ENCODE data around the gene KCND3. TPM values are rescaled to one million over a fixed set of nuclear protein-coding genes. Genes with fewer than 3 reads are reported as not detected.

KCND3 gene
- total RNA-seq, 1 donor from 2014 or later, result 0.06 TPM

GRCh38 chr1:111981871-111982270 lies 7.6 kb downstream of the KCND3 start:
- H3K36me3 ChIP-seq, result no peaks in the 10 kb centered on the region
- no peak overlapping the region for H3K27ac ChIP-seq
- Mint-ChIP-seq H3K27me3 (ENCODE audit: insufficient read depth, low read depth) (peaks cover 23% of the 10 kb centered on the region), H3K9me3 (peaks cover 8% of the 10 kb centered on the region), H3K27ac (no peak overlapping the region), H3K4me3 (no peak overlapping the region), H3K4me1 (peaks cover 7% of the 10 kb centered on the region), H3K36me3 (no peaks in the 10 kb centered on the region)
- DNase-seq (ENCODE audit: low spot score), result no peak
- peaks cover 19% of the 10 kb centered on the region for H3K27me3 ChIP-seq
- H3K4me1 ChIP-seq, result peaks cover 4% of the 10 kb centered on the region
- H3K4me2 ChIP-seq, result no peak overlapping the region
- no peaks in the 10 kb centered on the region for H3K9me3 ChIP-seq (ENCODE audit: low read depth)
- H3F3A ChIP-seq (ENCODE audit: low read depth), result no peaks in the 10 kb centered on the region
- no peak overlapping the region for H3K9ac ChIP-seq
- TF ChIP-seq EZH2phosphoT487 (IDR thresholded peaks at IDR 0.05) (no peak), CTCF (IDR thresholded peaks at IDR 0.05) (no peak), EZH2 (IDR thresholded peaks at IDR 0.05) (no peak)
- no peak overlapping the region for H2AFZ ChIP-seq (replicated peaks)
- H3K79me2 ChIP-seq (ENCODE audit: low read depth), result no peaks in the 10 kb centered on the region
- H4K20me1 ChIP-seq (ENCODE audit: low read depth), result peaks cover 5% of the 10 kb centered on the region
- H3K4me3 ChIP-seq, result no peak overlapping the region

GRCh38 chr1:111981090-111981489 lies 8.4 kb downstream of the KCND3 start:
- Mint-ChIP-seq H3K9me3 (peaks cover 8% of the 10 kb centered on the region), H3K4me1 (peaks cover 7% of the 10 kb centered on the region), H3K36me3 (no peaks in the 10 kb centered on the region), H3K4me3 (no peak overlapping the region), H3K27ac (no peak overlapping the region), H3K27me3 (ENCODE audit: insufficient read depth, low read depth) (peaks cover 18% of the 10 kb centered on the region)
- Histone ChIP-seq H3K27ac (no peak overlapping the region), H3K4me2 (no peak overlapping the region), H3K27me3 (peaks cover 12% of the 10 kb centered on the region), H3F3A (ENCODE audit: low read depth) (no peaks in the 10 kb centered on the region), H3K4me3 (no peak overlapping the region), H3K36me3 (no peaks in the 10 kb centered on the region), H2AFZ (replicated peaks) (no peak overlapping the region), H3K79me2 (ENCODE audit: low read depth) (no peaks in the 10 kb centered on the region), H3K9ac (no peak overlapping the region), H3K4me1 (peaks cover 5% of the 10 kb centered on the region), H3K9me3 (ENCODE audit: low read depth) (no peaks in the 10 kb centered on the region), H4K20me1 (ENCODE audit: low read depth) (peaks cover 2% of the 10 kb centered on the region)
- no peak for TF ChIP-seq EZH2 (IDR thresholded peaks at IDR 0.05)
- no peak for TF ChIP-seq CTCF (IDR thresholded peaks at IDR 0.05)
- no peak for TF ChIP-seq EZH2phosphoT487 (IDR thresholded peaks at IDR 0.05)
- no peak for DNase-seq (ENCODE audit: low spot score)

DNA sequence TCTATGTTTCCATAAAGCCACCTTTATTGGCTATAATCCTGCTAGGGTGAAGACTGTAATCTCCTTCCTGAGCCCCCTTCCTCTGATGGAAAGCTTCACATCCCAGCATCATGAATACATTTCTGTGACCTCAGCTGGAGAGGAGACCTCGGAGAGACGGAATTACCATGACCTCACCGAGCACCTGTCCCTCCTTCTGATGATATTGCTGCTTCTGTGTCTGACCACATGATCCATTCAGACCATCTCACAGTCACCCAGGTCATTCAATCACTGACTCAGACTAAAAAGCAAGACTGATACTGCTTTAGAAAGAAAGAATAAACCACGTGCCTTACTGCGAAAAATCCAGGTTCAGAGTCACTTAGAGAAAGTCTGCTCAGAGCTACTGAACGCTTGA lies 8.8 kb downstream of the KCND3 start:
- no peaks in the 10 kb centered on the region for H3K36me3 ChIP-seq
- TF ChIP-seq EZH2phosphoT487 (IDR thresholded peaks at IDR 0.05) (no peak), CTCF (IDR thresholded peaks at IDR 0.05) (no peak), EZH2 (IDR thresholded peaks at IDR 0.05) (no peak)
- H3K27ac ChIP-seq, result no peak overlapping the region
- no peak overlapping the region for H3K4me3 ChIP-seq
- peaks cover 5% of the 10 kb centered on the region for H3K4me1 ChIP-seq
- Mint-ChIP-seq H3K4me1 (peaks cover 7% of the 10 kb centered on the region), H3K27ac (no peak overlapping the region), H3K4me3 (no peak overlapping the region), H3K9me3 (peaks cover 8% of the 10 kb centered on the region), H3K27me3 (ENCODE audit: insufficient read depth, low read depth) (peaks cover 18% of the 10 kb centered on the region), H3K36me3 (no peaks in the 10 kb centered on the region)
- no peak overlapping the region for H2AFZ ChIP-seq (replicated peaks)
- peaks cover 8% of the 10 kb centered on the region for H3K27me3 ChIP-seq
- no peaks in the 10 kb centered on the region for H3K9me3 ChIP-seq (ENCODE audit: low read depth)
- no peak overlapping the region for H3K9ac ChIP-seq
- no peaks in the 10 kb centered on the region for H3K79me2 ChIP-seq (ENCODE audit: low read depth)
- DNase-seq (ENCODE audit: low spot score), result no peak
- no peaks in the 10 kb centered on the region for H3F3A ChIP-seq (ENCODE audit: low read depth)
- H4K20me1 ChIP-seq (ENCODE audit: low read depth), result no peaks in the 10 kb centered on the region
- H3K4me2 ChIP-seq, result no peak overlapping the region

Measured in neural progenitor cell (in vitro differentiated cells).